Measurements from ENCODE around the gene EYA4. TPM values are rescaled to one million over a fixed set of nuclear protein-coding genes. Genes with fewer than 3 reads are reported as not detected.

Gene EYA4
- polyA plus RNA-seq, 1 of the 3 experiments (the other 2 are of a cell fraction): 0.08 TPM

- ChIA-PET CTCF (interaction anchor here (0.6 to 1.9 kb wide), 5 partner anchors 20 to 1253 kb away, joined by 3 to 5 read pairs (median 3); no protein-coding TSS in a partner anchor), POLR2A (no interaction called here)
- no peak for TF ChIP-seq TCF12 (IDR thresholded peaks at IDR 0.05)
- TF ChIP-seq RCOR1 (IDR thresholded peaks at IDR 0.05; ENCODE audit: low read length): no peak
- no peak for TF ChIP-seq REST (IDR thresholded peaks at IDR 0.05; ENCODE audit: low read depth, low read length)
- no peak for TF ChIP-seq SIN3A (IDR thresholded peaks at IDR 0.05; ENCODE audit: borderline replicate concordance, low read depth, low read length)
- TF ChIP-seq NRF1 (IDR thresholded peaks at IDR 0.05; ENCODE audit: low read depth, low read length): no peak
- 11% methylated on average over 7 of the region's 7 CpGs for WGBS (ENCODE audit: low lambda C conversion rate)
- H3K9me2 ChIP-seq: no peaks in the 10 kb centered on the region
- H3K9me3 ChIP-seq: no peaks in the 10 kb centered on the region
- H3K9ac ChIP-seq: no peak overlapping the region
- H3F3A ChIP-seq (replicated peaks; ENCODE audit: insufficient read depth): no peaks in the 10 kb centered on the region
- peaks cover 24% of the 10 kb centered on the region; the same call in 1 of the 2 replicates for H3K27me3 ChIP-seq (ENCODE audit: insufficient read depth)
- no peak overlapping the region for H3K27ac ChIP-seq (ENCODE audit: low read depth in 2 of 2, low read length in 1 of 2)
- no peaks in the 10 kb centered on the region for H4K20me1 ChIP-seq (ENCODE audit: insufficient read depth)
- no peak overlapping the region for H3K4me3 ChIP-seq (ENCODE audit: low read depth in 2 of 2, low read length in 1 of 2)
- DNase-seq: no peak
- no peak overlapping the region for H2AFZ ChIP-seq (ENCODE audit: low read depth)
- H3K4me1 ChIP-seq (ENCODE audit: control insufficient read depth in 1 of 2, insufficient read depth in 2 of 2, low read depth in 1 of 2, low read length in 1 of 2): no peaks in the 10 kb centered on the region
- no peaks in the 10 kb centered on the region for H3K36me3 ChIP-seq (replicated peaks in 1 of 2; ENCODE audit: control insufficient read depth in 1 of 2, insufficient read depth in 2 of 2, low read length in 1 of 2)
- no peak overlapping the region for H3K4me2 ChIP-seq
- no peaks in the 10 kb centered on the region for H3K79me2 ChIP-seq (ENCODE audit: insufficient read depth)
These were observed 291.8 kb downstream of the EYA4 start for GRCh38 chr6:133532908-133533307.

- POLR2A ChIA-PET: no interaction called here
- Histone ChIP-seq H3K9me3 (no peaks in the 10 kb centered on the region), H3K4me3 (ENCODE audit: low read depth in 2 of 2, low read length in 1 of 2) (no peak overlapping the region), H3K9me2 (no peaks in the 10 kb centered on the region), H3K36me3 (replicated peaks in 1 of 2; ENCODE audit: control insufficient read depth in 1 of 2, insufficient read depth in 2 of 2, low read length in 1 of 2) (no peaks in the 10 kb centered on the region), H3K9ac (no peak overlapping the region), H3K79me2 (ENCODE audit: insufficient read depth) (no peaks in the 10 kb centered on the region), H3K4me1 (ENCODE audit: control insufficient read depth in 1 of 2, insufficient read depth in 2 of 2, low read depth in 1 of 2, low read length in 1 of 2) (no peaks in the 10 kb centered on the region), H3K4me2 (no peak overlapping the region), H3F3A (replicated peaks; ENCODE audit: insufficient read depth) (no peaks in the 10 kb centered on the region), H3K27ac (ENCODE audit: low read depth in 2 of 2, low read length in 1 of 2) (no peak overlapping the region), H3K27me3 (ENCODE audit: insufficient read depth) (peaks cover 8% of the 10 kb centered on the region; the same call in 1 of the 2 replicates), H2AFZ (ENCODE audit: low read depth) (no peak overlapping the region), H4K20me1 (ENCODE audit: insufficient read depth) (no peaks in the 10 kb centered on the region)
- TF ChIP-seq TEAD4 (IDR thresholded peaks at IDR 0.05; ENCODE audit: borderline replicate concordance, insufficient read depth) (no peak), RAD21 (IDR thresholded peaks at IDR 0.05; ENCODE audit: low read length) (no peak), ZBTB33 (IDR thresholded peaks at IDR 0.05; ENCODE audit: borderline replicate concordance, low read depth) (no peak), SIN3A (IDR thresholded peaks at IDR 0.05; ENCODE audit: borderline replicate concordance, low read depth, low read length) (no peak), POLR2AphosphoS5 (IDR thresholded peaks at IDR 0.05; ENCODE audit: low read depth, low read length) (no peak), CHD2 (IDR thresholded peaks at IDR 0.05; ENCODE audit: low read length, partially characterized antibody) (no peak), RFX5 (IDR thresholded peaks at IDR 0.05; ENCODE audit: low read length) (no peak), CTCF (IDR thresholded peaks at IDR 0.05) (no peak), PBX3 (IDR thresholded peaks at IDR 0.05) (no peak), SMC3 (IDR thresholded peaks at IDR 0.05; ENCODE audit: low read depth, low read length) (no peak), RCOR1 (IDR thresholded peaks at IDR 0.05; ENCODE audit: low read length) (no peak), MAX (IDR thresholded peaks at IDR 0.05; ENCODE audit: low read depth) (no peak), NRF1 (IDR thresholded peaks at IDR 0.05; ENCODE audit: low read depth, low read length) (no peak), FOXM1 (IDR thresholded peaks at IDR 0.05; ENCODE audit: low read depth) (no peak), JUND (IDR thresholded peaks at IDR 0.05) (no peak)
- CTCF ChIA-PET: interaction anchor here (1.7 kb wide), 1 partner anchor 716 kb away, joined by 4 read pairs; no protein-coding TSS in a partner anchor
- WGBS (ENCODE audit: low lambda C conversion rate): 0% methylated on average over 3 of the region's 3 CpGs
- DNase-seq: no peak
These were observed 298.5 kb downstream of the EYA4 start for GRCh38 chr6:133539502-133540259.
